ENCODE data around the gene ZNF532.

GRCh38 chr18:58962336-58962735 lies 97.7 kb downstream of the ZNF532 start:
- TF ChIP-seq, protein P1, sequence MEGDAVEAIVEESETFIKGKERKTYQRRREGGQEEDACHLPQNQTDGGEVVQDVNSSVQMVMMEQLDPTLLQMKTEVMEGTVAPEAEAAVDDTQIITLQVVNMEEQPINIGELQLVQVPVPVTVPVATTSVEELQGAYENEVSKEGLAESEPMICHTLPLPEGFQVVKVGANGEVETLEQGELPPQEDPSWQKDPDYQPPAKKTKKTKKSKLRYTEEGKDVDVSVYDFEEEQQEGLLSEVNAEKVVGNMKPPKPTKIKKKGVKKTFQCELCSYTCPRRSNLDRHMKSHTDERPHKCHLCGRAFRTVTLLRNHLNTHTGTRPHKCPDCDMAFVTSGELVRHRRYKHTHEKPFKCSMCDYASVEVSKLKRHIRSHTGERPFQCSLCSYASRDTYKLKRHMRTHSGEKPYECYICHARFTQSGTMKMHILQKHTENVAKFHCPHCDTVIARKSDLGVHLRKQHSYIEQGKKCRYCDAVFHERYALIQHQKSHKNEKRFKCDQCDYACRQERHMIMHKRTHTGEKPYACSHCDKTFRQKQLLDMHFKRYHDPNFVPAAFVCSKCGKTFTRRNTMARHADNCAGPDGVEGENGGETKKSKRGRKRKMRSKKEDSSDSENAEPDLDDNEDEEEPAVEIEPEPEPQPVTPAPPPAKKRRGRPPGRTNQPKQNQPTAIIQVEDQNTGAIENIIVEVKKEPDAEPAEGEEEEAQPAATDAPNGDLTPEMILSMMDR (IDR thresholded peaks at IDR 0.05; ENCODE audit: low read depth, low read length): no peak
- TF ChIP-seq EZH2phosphoT487 (IDR thresholded peaks at IDR 0.05; ENCODE audit: low read depth): no peak

Data from OCI-LY3 (cell line).